H1 (cell line): Measurements from ENCODE around the gene HEPACAM. TPM values are rescaled to one million over a fixed set of nuclear protein-coding genes. Genes with fewer than 3 reads are reported as not detected.

Experiments used
- CTCF ChIA-PET: fragments of 300-600 bp; sonication (Branson Sonifier 250); formaldehyde crosslinking; loops from one replicate; lab custom pipeline; 2021; ENCODE audit not compliant: partially characterized antibody; lab: Charles Lee
- POLR2A ChIA-PET: fragments of 300-600 bp; sonication (Branson Sonifier 250); formaldehyde crosslinking; loops from one replicate; lab custom pipeline; 2021; ENCODE audit warnings: inconsistent platforms; ENCODE audit not compliant: partially characterized antibody; lab: Charles Lee
- DNase-seq, 2 experiments: peaks; one replicate each; pipeline versions ENCODE4 v3.0.0 to v3.0.0-alpha.2; 2010 to 2022; ENCODE audit warnings: low spot score in 2 of 2, low read depth in 1 of 2, mixed read lengths in 1 of 2
- FAIRE-seq: peaks from 2 replicates; lab custom pipeline; 2011; peaks lifted over from hg19 to GRCh38; lab: Jason Lieb, UNC
- H2AFZ ChIP-seq: 2 replicates; pipeline ENCODE4 v1.8.1; 2012; ENCODE audit warnings: low read length, inconsistent platforms
- H2AK5ac ChIP-seq: 2 replicates; pipeline ENCODE4 v1.6.1; 2013; ENCODE audit warnings: low read depth, low read length
- H2BK120ac ChIP-seq: replicated peaks from 2 replicates; pipeline ENCODE3; 2013; ENCODE audit warnings: low read depth, low read length, inconsistent platforms
- H2BK12ac ChIP-seq: 2 replicates; pipeline ENCODE4 v1.6.1; 2013; ENCODE audit warnings: low read depth, low read length
- H2BK15ac ChIP-seq: 2 replicates; pipeline ENCODE4 v1.6.1; 2013; ENCODE audit warnings: low read length
- H2BK20ac ChIP-seq: 2 replicates; pipeline ENCODE4 v1.6.1; 2013; ENCODE audit warnings: low read length
- H2BK5ac ChIP-seq: 2 replicates; pipeline ENCODE4 v1.6.1; 2013; ENCODE audit warnings: low read depth, low read length
- H3K14ac ChIP-seq: 2 replicates; pipeline ENCODE4 v1.6.1; 2013; ENCODE audit warnings: inconsistent platforms; ENCODE audit not compliant: insufficient read length
- H3K18ac ChIP-seq: 2 replicates; pipeline ENCODE4 v1.6.1; 2013; ENCODE audit warnings: low read length; ENCODE audit errors: extremely low read depth
- H3K23ac ChIP-seq: 2 replicates; pipeline ENCODE4 v1.6.1; 2013; ENCODE audit warnings: inconsistent platforms; ENCODE audit not compliant: insufficient read length
- H3K23me2 ChIP-seq: 2 replicates; pipeline ENCODE4 v1.6.1; 2013; ENCODE audit warnings: low read depth, low read length
- H3K27ac ChIP-seq: 2 replicates; pipeline ENCODE4 v1.6.1; 2011; ENCODE audit warnings: low read depth, low read length, inconsistent platforms
- H3K27me3 ChIP-seq, 4 experiments: replicated peaks in 1 of 4; 1 replicate in 1 of 4; 2 replicates in 3 of 4; pipeline versions ENCODE4 v1.6.1 to v1.8.1; 2011 to 2013; ENCODE audit warnings: low read length in 3 of 4, mild to moderate bottlenecking in 3 of 4, inconsistent platforms in 2 of 4, mixed read lengths in 2 of 4, moderate library complexity in 1 of 4; ENCODE audit not compliant: control insufficient read depth in 3 of 4, insufficient read depth in 3 of 4; ENCODE audit errors: extremely low read depth in 1 of 4
- H3K36me3 ChIP-seq, 4 experiments: 2 replicates each; pipeline versions ENCODE4 v1.6.1 to v1.8.1; 2011 to 2013; ENCODE audit warnings: mild to moderate bottlenecking in 4 of 4, low read length in 3 of 4, moderate library complexity in 2 of 4, control low read depth in 1 of 4, inconsistent platforms in 1 of 4; ENCODE audit not compliant: insufficient read depth in 4 of 4, control insufficient read depth in 2 of 4
- H3K4ac ChIP-seq: replicated peaks from 2 replicates; pipeline ENCODE3; 2013; ENCODE audit warnings: low read length, low read depth, mixed read lengths, inconsistent platforms; ENCODE audit not compliant: insufficient read length
- H3K4me1 ChIP-seq, 4 experiments: replicated peaks in 1 of 4; 1 replicate in 1 of 4; 2 replicates in 3 of 4; pipeline versions ENCODE4 v1.6.1 to v1.8.1; 2011 to 2013; ENCODE audit warnings: low read length in 3 of 4, inconsistent platforms in 2 of 4, mixed read lengths in 1 of 4; ENCODE audit not compliant: insufficient read depth in 4 of 4, control insufficient read depth in 3 of 4
- H3K4me2 ChIP-seq, 2 experiments: 2 replicates each; pipeline versions ENCODE4 v1.6.1 to v1.8.1; 2011 to 2013; ENCODE audit warnings: low read depth in 2 of 2, low read length in 2 of 2, control low read depth in 1 of 2, inconsistent platforms in 1 of 2, mild to moderate bottlenecking in 1 of 2; ENCODE audit not compliant: insufficient read depth in 1 of 2
- H3K4me3 ChIP-seq, 4 experiments: fragments of 200-600, 300-600 bp in 1 of 4; sonication (generic), shearing (Covaris generic), sonication (Bioruptor Twin) in 1 of 4; 2 replicates each; pipeline versions ENCODE4 v1.5.1 to v1.8.1; 2011 to 2016; ENCODE audit warnings: low read length in 4 of 4, low read depth in 3 of 4, control low read depth in 2 of 4, inconsistent platforms in 2 of 4, mild to moderate bottlenecking in 2 of 4, mixed read lengths in 1 of 4, moderate library complexity in 1 of 4; ENCODE audit not compliant: insufficient read depth in 2 of 4; ENCODE audit errors: extremely low read depth in 1 of 4
- H3K56ac ChIP-seq: replicated peaks from 2 replicates; pipeline ENCODE3; 2013; ENCODE audit warnings: low read depth, mild to moderate bottlenecking, mixed read lengths, low read length, inconsistent platforms; ENCODE audit not compliant: insufficient read length
- H3K79me1 ChIP-seq: 2 replicates; pipeline ENCODE4 v1.6.1; 2013; ENCODE audit warnings: low read depth, low read length, control low read depth
- H3K79me2 ChIP-seq, 2 experiments: 2 replicates each; pipeline versions ENCODE4 v1.6.1 to v1.8.1; 2012 to 2013; ENCODE audit warnings: low read length in 2 of 2, mild to moderate bottlenecking in 2 of 2, inconsistent platforms in 1 of 2; ENCODE audit not compliant: insufficient read depth in 2 of 2, control insufficient read depth in 1 of 2
- H3K9ac ChIP-seq, 4 experiments: replicated peaks in 1 of 4; 1 replicate in 1 of 4; 2 replicates in 3 of 4; pipeline versions ENCODE4 v1.6.1 to v1.8.1; 2011 to 2013; ENCODE audit warnings: low read depth in 3 of 4, low read length in 3 of 4, control low read depth in 2 of 4, mild to moderate bottlenecking in 2 of 4, moderate library complexity in 2 of 4, inconsistent platforms in 1 of 4; ENCODE audit errors: extremely low read depth in 1 of 4
- H3K9me3 ChIP-seq, 2 experiments: 2 replicates each; pipeline versions ENCODE4 v1.6.1 to v1.8.1; 2012 to 2013; ENCODE audit warnings: mild to moderate bottlenecking in 2 of 2, moderate library complexity in 2 of 2, control low read depth in 1 of 2, inconsistent platforms in 1 of 2, low read depth in 1 of 2, low read length in 1 of 2, mixed read lengths in 1 of 2; ENCODE audit not compliant: insufficient read depth in 2 of 2
- H4K20me1 ChIP-seq, 2 experiments: replicated peaks in 1 of 2; 2 replicates each; pipeline versions ENCODE3 to v1.8.1; 2011 to 2013; ENCODE audit warnings: inconsistent platforms in 2 of 2, low read length in 2 of 2, mild to moderate bottlenecking in 1 of 2; ENCODE audit not compliant: insufficient read depth in 2 of 2, control insufficient read depth in 1 of 2
- H4K5ac ChIP-seq: 2 replicates; pipeline ENCODE4 v1.6.1; 2013; ENCODE audit warnings: low read length, low read depth, mixed read lengths, inconsistent platforms; ENCODE audit not compliant: insufficient read length
- H4K8ac ChIP-seq: 2 replicates; pipeline ENCODE4 v1.8.0; 2013; ENCODE audit warnings: mild to moderate bottlenecking, moderate library complexity, low read length, inconsistent platforms; ENCODE audit not compliant: insufficient read depth; ENCODE audit errors: extremely low read depth
- H4K91ac ChIP-seq: replicated peaks from 2 replicates; pipeline ENCODE3; 2013; ENCODE audit warnings: low read length, mixed read lengths, inconsistent platforms; ENCODE audit not compliant: insufficient read length
- ASH2L ChIP-seq: fragments of 200-600, 300-600 bp; sonication (generic); IDR thresholded peaks from one replicate; pipeline ENCODE4 v1.7.1; 2017; ENCODE audit warnings: low read length
- CREB1 ChIP-seq: IDR thresholded peaks from 2 replicates; pipeline ENCODE4 v1.6.1; 2012; ENCODE audit warnings: inconsistent platforms
- CTBP2 ChIP-seq: IDR thresholded peaks from 2 replicates; pipeline ENCODE4 v1.7.0; 2011; ENCODE audit warnings: borderline replicate concordance, mild to moderate bottlenecking, moderate library complexity, mixed read lengths, low read length; ENCODE audit not compliant: insufficient read depth, insufficient read length
- EZH2 ChIP-seq: fragments of 200-600 bp; sonication (generic); IDR thresholded peaks from 2 replicates; pipeline ENCODE4 v1.7.1; 2012; ENCODE audit warnings: low read depth, mild to moderate bottlenecking, moderate library complexity, low read length, inconsistent platforms; ENCODE audit not compliant: severe bottlenecking
- HDAC6 ChIP-seq: IDR thresholded peaks from one replicate; pipeline ENCODE4 v1.7.1; 2012; ENCODE audit warnings: low read depth, mild to moderate bottlenecking, inconsistent platforms, low read length, moderate library complexity
- KDM1A ChIP-seq: fragments of 200-600, 300-600 bp; sonication (generic); IDR thresholded peaks from 2 replicates; pipeline ENCODE4 v1.7.1; 2016; ENCODE audit warnings: mild to moderate bottlenecking, low read length, borderline replicate concordance
- NANOG ChIP-seq: IDR thresholded peaks from 2 replicates; pipeline ENCODE4 v1.6.1; 2011; ENCODE audit warnings: low read length, low read depth, mild to moderate bottlenecking, inconsistent platforms; ENCODE audit not compliant: insufficient read depth, poor library complexity, severe bottlenecking
- PHF8 ChIP-seq: fragments of 200-600 bp; sonication (generic); conservative IDR thresholded peaks from 2 replicates; pipeline ENCODE4 v1.7.1; 2012; ENCODE audit warnings: low read depth, mild to moderate bottlenecking, inconsistent platforms, low read length, moderate library complexity
- SUZ12 ChIP-seq: fragments of 200-600 bp; sonication (generic); IDR thresholded peaks from 2 replicates; pipeline ENCODE4 v1.6.1; 2012; ENCODE audit warnings: mild to moderate bottlenecking, inconsistent platforms, low read length, moderate library complexity, mixed read lengths
- TBP ChIP-seq: IDR thresholded peaks from 2 replicates; pipeline ENCODE4 v1.6.1; 2011; ENCODE audit warnings: low read depth, low read length, improper control_type of control experiment
- TEAD4 ChIP-seq: IDR thresholded peaks from 2 replicates; pipeline ENCODE4 v1.6.1; 2012; ENCODE audit warnings: low read depth, low read length, inconsistent platforms, mixed read lengths
- ZNF274 ChIP-seq: IDR thresholded peaks from 2 replicates; pipeline ENCODE4 v1.7.0; 2012; ENCODE audit warnings: low read length, borderline replicate concordance; ENCODE audit errors: extremely low read depth
- WGBS, 2 experiments: shearing (Covaris generic) in 1 of 2; methylation state at CpG; one replicate each; pipeline versions ENCODE4 v1.1.6 to v1.1.7; 2013 to 2015; ENCODE audit warnings: low lambda C conversion rate in 2 of 2, mixed read lengths in 2 of 2, inconsistent platforms in 1 of 2, low coverage in 1 of 2, missing lambda C conversion rate in 1 of 2; ENCODE audit not compliant: insufficient replicate concordance in 2 of 2, insufficient coverage in 1 of 2, insufficient read length in 1 of 2; ENCODE audit errors: extremely low coverage in 1 of 2, missing lambda C conversion rate in 1 of 2; 5-methylcytosine and 5-hydroxymethylcytosine counted together
- polyA plus RNA-seq, 7 experiments: library from polyadenylated mRNA; depleted of rRNA in 3 of 7; stranded (reverse) in 5 of 7; unstranded in 2 of 7; fragments of >200 nt in 5 of 7; fragments of 200-250 nt in 2 of 7; gene quantifications; 1 replicate in 5 of 7; 2 replicates in 1 of 7; 4 replicates in 1 of 7; pipeline versions ENCODE4 v1.2.1 to v1.2.3, GENCODE V29; 2011 to 2013; ENCODE audit warnings: missing spikeins in 2 of 7, mixed read lengths in 2 of 7
- total RNA-seq: library from RNA; stranded (reverse); fragmentation: NEBNext Ultra II Directional; extraction: Animal tissue kit (Norgen Biotek cat#: 25700); gene quantifications from 2 replicates; pipeline ENCODE4 v1.2.1, GENCODE V29; 2021
- TF ChIP-seq, protein P1 (sequence below): IDR thresholded peaks from 2 replicates; pipeline ENCODE4 v1.6.1; 2012; ENCODE audit warnings: low read length, inconsistent platforms

HEPACAM gene
- total and polyA plus RNA-seq, 2 of the 8 experiments (the other 6 are each of a cell fraction or from before 2014, with no cell fraction given): not detected

- Histone ChIP-seq H4K91ac (no peak overlapping the region), H3K27me3 (no peaks in the 10 kb centered on the region), H3K56ac (no peak overlapping the region), H2BK12ac (no peak overlapping the region), H4K20me1 (no peaks in the 10 kb centered on the region), H2AFZ (no peak overlapping the region), H3K4me1 (no peaks in the 10 kb centered on the region), H3K9ac (no peak overlapping the region), H3K23ac (no peak overlapping the region), H4K5ac (no peak overlapping the region), H3K79me2 (no peaks in the 10 kb centered on the region), H3K79me1 (no peaks in the 10 kb centered on the region), H3K18ac (no peak overlapping the region), H2AK5ac (no peak overlapping the region), H3K9me3 (no peaks in the 10 kb centered on the region), H3K23me2 (no peaks in the 10 kb centered on the region), H4K8ac (no peak overlapping the region), H3K4me3 (no peak overlapping the region), H3K4me2 (no peak overlapping the region), H2BK20ac (no peak overlapping the region), H3K36me3 (no peaks in the 10 kb centered on the region), H2BK120ac (no peak overlapping the region), H3K4ac (no peak overlapping the region), H3K14ac (no peak overlapping the region), H2BK5ac (no peak overlapping the region), H3K27ac (no peak overlapping the region), H2BK15ac (no peak overlapping the region)
- DNase-seq (no peak), FAIRE-seq (no peak)
- POLR2A ChIA-PET: no interaction called here
- WGBS, 2 experiments: 93% methylated on average over 3 of the region's 3 CpGs; no CpG with 5 or more reads in 1 of the 2 experiments
- CTCF ChIA-PET: no interaction called here
- TF ChIP-seq CREB1 (no peak), HDAC6 (no peak), CTBP2 (no peak), PHF8 (no peak), SUZ12 (no peak), EZH2 (no peak), ASH2L (no peak), ZNF274 (no peak), TEAD4 (no peak), TBP (no peak), KDM1A (no peak), NANOG (no peak)
- TF ChIP-seq, protein P1, sequence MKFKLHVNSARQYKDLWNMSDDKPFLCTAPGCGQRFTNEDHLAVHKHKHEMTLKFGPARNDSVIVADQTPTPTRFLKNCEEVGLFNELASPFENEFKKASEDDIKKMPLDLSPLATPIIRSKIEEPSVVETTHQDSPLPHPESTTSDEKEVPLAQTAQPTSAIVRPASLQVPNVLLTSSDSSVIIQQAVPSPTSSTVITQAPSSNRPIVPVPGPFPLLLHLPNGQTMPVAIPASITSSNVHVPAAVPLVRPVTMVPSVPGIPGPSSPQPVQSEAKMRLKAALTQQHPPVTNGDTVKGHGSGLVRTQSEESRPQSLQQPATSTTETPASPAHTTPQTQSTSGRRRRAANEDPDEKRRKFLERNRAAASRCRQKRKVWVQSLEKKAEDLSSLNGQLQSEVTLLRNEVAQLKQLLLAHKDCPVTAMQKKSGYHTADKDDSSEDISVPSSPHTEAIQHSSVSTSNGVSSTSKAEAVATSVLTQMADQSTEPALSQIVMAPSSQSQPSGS: no peak
These were observed 40.7 kb upstream of the HEPACAM start for GRCh38 chr11:124976531-124976930.
